NCI-H748 treated with DMSO at 0.1 percent for 48 hours (cell line): ENCODE measurements around the gene PNMA8A.
A peak's percentile ranks its signal among the peaks of the same experiment; 100 is the strongest.

Experiments used
- DNase-seq: peaks from one replicate; lab custom pipeline; 2025; lab: John Stamatoyannopoulos, UW

The PNMA8A gene

DNA sequence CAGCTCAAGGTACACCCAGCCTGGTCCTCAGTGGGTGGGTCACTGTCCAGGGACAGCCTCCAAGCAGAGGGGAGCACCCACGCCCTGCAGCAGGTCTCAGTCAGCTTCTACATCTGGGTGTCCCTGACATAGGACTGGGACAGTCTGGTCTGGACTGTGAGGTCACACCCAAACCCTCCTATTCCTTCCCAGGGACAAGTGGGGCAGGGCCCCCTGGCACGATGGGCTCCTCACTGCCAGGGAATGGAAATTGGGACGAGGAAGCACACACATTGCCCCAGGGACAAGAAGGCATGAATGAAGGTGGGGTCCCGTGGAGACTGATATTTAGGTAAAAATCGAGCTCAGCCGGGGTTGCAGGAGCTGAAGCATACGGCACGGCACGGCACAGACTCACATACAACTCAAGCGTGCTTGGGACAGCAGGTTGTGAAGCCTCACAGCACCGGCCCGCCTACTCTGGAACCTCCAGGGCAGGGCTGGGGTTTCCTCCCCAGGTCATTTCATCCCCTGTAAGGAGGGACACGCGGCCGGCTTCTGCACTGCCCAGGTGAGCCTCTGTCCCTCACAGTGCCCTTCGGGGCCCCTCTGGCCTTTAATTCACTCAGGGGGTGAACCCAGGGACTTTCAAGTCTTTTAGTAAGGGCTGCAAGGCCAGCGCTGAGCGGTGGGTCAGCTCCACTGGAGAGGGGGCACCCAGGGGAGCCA lies 20.8 kb upstream of the PNMA8A start:
- no peak for DNase-seq

DNA sequence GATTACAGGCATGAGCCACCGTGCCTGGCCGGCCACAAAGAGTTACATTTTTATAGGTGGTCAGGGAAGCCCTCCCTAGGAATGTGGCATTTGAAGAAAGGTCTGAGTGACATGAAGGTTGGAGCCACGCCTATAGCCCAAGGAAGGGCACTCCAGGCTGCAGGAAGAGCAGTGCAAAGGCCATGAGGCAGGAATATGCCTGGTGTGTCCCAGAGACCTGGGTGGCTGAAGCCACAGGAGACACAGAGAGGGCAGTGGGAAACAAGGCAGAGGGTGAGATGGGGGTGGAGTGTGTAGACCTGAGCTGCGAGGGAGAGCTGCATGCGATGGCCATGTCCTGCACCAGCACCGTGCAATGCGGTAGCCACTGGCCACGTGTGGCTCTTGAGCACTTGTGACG lies 19.4 kb upstream of the PNMA8A start:
- DNase-seq, result no peak

DNA sequence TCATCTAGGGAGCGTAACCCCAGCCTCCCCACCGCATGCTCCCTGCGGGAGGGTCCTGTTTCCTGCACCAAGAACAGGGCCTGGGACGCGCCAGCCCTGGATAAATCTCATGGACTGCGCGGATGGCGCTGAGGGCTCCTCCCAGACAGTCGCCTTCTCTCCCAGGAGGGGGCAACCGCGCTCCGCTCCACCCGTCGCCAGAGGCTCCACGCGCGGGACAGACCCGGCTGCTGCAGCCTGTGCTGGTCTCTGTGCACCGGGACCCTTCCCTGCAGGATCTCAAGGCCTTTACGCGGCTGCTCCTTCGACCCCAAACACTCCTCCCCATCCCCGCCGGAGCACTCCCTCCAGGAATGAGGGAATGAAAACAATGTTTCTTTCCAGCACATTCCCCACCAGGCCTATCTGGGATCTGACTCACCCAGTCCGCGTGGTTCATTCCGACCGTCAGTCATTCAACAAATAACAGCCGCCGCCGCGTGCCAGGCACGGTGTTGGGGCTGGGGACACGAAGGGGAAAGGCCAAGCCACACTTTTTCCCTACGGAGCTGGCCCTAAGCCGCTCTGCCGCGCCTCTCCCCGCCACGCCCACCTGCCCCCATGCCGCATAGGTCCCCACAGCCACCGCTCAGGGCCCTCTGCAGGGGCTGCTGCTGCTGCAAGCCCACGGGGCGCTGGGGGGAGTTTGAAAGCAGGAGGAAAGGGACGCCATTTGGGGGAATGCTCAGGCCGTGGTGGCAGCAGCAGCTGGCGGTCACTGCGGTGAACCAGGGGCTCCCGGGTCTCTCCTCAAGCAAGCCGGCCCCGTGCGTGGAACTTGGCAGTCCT lies 18.3 kb upstream of the PNMA8A start:
- DNase-seq, result no peak

DNA sequence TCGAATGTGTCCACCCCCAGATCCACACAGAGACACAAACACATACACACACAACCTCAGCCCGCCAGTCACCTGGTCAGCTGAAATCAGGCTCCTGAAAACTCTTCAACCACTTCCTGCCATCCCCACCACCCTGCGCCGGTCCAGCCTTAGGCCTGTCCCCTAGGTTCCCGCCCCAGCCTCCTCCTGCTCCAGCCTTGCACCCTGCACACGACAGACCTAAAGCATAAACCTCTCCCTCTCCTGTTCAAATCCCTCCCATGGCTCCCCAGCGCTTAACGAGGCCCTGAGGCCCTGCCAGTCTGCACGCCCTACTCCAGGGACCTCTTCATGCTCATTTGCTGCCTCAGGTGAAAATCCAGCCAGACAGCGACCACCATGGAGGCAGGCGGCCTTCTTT lies 17.2 kb upstream of the PNMA8A start:
- no peak for DNase-seq

DNA sequence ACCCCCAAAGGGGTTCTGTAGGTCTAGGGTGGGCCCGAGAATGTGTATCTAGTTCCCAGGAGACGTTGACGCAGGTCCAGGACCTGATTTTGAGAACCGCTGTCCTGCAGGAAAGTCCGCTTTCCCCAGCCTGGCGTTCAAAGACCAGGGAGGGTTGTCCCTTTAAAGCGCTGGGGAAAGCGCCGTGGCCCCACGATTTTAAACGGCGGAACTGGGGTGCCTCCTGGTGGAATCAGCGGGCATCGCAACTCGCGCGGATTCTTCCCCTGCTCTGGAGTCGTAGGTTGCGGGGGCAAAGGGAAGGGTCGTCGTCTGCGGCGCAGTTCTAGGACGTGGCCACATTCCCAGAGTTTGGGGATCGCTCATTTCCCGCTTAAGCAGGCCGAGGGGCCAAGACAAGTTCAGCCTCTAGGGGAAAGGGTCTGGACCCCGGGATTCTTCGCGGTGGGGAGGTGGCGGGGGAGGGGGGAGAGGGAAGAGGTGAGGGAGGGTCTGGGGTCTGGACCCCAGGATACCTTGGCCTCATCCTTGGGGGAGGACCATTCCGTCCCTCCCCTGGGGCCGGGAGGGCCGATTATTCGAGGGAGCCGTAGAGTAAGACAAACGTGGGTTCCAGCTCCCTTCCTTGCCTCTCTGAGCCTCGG lies 16.6 kb upstream of the PNMA8A start:
- peak; percentile 76 for DNase-seq

DNA sequence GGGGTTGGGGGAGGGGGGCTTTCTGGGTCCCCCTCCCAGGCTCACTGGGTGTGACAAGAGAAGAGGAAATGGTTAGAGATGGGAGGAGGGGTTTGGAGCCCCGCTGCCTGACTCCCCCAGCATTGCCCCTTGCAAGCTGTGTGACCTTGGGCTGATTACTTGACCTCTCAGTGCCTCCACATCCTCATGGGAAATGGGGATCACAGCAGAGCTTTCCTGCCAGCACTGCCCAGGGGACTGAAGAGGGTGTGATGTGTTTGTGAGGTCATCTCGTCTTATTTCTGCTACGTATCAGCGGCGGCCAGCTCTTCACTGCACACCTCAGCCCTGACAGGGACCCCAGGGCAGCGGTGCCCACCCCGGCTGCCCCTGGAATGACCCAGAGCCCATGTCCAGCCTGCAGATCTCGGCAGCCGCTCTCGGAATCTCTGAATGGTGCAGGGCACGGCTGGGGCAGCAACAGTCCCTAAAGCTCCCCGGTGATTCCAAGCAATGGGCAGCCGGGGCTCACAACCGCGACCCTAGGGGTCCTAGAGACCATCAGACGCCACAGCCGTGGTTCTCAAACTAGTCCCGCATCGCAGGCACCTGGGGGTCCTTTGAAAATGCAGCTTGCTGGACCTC lies 15.9 kb upstream of the PNMA8A start:
- DNase-seq, result no peak

DNA sequence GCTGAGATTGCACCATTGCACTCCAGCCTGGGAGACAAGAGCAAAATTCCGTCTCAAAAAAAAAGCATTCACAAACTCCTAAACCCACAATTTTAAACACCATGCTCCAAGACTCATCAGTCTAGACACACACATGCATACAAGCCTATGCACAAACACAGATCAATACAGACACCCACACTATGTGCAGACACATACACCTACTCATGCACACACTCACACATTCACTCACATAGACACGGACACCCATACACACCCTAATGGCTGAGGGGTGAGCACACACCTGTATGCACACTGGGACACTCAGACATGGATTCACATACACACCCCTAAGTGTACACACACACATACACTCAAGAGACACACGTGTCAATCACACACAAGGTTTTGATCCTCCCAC lies 15.0 kb upstream of the PNMA8A start:
- DNase-seq, result no peak

DNA sequence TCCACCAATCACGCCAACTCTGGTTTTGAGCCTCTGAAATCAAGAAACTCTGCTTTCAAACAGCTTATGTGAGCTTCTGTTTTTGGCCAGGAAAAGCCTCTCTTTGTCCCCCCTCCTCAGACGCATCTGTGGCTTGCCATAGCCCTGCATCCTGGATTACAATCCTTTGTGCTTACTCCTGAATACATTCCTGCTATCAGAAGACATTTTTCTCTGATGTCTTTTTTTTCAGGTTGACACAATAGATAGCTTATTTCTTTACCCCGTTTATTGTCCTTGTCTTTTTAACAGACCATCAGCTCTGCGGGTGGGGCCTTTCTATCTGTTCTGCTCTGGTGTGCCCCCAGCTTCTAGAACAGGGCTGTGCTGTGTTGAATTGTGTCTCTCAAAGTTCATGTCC lies 13.3 kb upstream of the PNMA8A start:
- DNase-seq, result no peak

DNA sequence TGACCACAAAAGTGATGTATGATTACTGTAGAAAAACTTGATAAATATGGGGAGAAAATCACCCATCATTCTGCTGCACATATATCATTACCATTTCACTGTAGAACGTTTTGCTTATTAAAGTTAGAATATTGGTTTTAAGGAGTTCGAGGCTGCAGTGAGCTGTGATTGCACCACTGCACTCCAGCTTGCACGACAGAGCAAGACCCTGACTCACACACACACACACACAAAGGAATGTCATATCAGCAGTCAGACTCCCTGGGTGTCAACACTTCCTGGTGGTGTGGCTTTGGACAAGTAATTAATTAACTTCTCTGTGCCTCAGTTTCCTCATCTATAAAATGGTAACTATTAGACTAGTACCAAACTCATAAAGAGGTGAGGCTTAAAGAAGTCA lies 11.3 kb upstream of the PNMA8A start:
- no peak for DNase-seq

DNA sequence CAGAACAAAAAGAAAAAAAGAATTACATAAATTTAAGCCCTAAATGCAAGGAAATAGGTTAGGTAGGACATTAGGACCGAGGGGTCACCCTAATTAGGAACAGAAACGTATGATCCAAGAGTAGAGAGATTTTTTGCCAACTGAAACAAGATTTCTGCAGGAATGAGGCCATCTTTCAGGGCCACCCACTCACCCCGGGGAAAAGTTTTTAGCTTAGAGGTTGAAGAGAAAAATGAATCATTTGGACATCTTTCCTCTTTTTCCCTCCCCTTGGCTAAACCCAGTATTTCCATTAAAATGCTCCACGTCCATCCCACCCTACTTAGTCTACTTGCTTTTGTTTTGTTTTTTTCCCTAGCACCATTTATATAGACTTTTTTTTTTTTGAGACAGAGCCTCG lies 10.6 kb upstream of the PNMA8A start:
- no peak for DNase-seq

DNA sequence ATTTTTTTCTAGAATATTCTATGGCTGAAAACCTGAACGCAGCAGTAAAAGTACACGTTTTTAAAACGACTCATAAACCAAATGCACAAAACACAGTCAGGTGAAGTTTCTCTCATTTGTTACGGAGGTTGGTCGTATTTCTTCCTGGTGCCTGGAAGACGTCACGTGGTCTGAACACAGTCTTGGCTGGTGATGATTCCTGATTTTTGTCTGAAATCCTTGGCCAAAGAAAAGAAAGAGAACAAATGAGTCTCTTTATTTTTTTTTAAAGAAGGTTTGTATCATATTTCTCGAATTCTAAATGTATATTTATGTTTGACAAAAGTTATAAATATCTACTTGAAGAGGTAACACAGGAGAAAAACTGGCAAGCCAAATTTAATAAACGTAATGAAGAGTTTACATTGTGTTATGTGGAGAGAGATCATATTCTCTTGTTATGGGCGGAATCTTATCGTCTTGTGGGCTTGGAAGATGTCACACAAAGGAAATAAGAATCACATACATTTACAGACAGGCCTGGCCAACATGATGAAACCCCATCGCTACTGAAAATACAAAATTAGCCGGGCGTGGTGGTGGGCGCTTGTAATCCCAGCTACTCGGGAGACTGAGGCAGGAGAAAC lies 10.0 kb upstream of the PNMA8A start:
- DNase-seq, result no peak

DNA sequence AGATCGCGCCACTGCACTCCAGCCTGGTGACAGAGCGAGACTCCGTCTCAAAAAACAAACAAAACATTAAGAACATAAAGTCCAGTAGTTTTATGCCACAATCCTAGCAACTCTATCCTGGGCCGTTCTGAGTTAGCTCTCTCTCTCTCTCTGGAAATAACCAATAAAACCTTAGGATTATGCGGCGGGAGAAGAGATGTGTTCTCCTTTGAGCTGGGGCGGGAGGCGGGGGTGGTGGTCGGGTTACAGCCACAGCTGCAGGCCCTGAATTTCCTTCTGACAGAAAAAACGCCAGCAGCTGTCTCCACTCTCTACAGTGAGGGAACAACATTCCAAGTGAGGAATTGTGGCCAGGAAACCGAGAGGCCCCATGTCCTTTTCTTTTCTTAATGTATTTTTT lies 9.1 kb upstream of the PNMA8A start:
- DNase-seq, result no peak

DNA sequence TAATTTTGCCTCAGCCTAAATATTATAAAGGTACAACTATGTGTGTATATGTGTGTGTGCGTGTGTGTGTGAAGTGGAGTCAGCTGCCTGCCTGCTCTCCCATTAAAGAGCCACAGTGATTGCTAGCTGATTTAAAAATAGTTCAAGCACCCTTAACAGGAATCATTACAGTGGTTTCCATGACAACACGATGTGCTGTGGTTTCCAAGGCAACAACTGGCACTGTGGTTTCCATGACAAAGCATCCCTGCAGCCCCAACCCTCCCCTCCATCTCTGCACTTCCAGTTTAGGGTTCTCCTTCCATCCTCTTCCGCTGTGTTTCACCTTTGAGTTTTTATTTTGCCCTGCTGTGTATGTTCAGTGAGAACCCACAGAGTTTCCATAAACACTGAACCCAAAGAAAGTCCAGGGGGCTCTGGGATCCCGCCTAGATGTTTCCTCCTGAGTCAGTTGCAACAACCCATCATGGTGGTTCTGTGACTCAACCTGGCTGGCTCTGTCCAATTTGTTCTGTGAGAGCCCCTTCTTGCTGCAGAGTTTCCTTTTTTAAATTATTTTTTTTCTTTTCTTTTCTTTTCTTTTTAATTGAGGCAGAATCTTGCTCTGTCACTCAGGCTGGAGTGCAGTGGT lies 7.1 kb upstream of the PNMA8A start:
- peak; percentile 30 for DNase-seq

DNA sequence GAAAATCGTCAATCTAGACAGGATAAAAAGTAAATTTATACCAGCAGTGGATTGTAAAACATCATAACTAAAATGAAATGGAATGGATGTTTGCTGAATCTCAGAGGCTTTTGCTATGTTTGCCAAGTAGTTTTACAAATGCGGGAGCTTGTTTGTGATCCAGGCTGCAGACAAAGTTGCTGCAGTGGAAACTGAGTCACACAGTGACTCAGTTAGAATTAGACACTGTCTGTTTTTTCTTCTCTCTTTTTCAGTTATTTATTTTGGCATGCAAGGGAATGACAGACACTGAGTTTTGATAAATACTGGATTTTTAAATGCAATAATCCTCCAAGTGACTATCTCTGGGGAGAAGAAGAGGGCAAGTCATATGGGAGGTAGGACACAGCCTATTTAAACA lies 4.6 kb upstream of the PNMA8A start:
- DNase-seq, result no peak

DNA sequence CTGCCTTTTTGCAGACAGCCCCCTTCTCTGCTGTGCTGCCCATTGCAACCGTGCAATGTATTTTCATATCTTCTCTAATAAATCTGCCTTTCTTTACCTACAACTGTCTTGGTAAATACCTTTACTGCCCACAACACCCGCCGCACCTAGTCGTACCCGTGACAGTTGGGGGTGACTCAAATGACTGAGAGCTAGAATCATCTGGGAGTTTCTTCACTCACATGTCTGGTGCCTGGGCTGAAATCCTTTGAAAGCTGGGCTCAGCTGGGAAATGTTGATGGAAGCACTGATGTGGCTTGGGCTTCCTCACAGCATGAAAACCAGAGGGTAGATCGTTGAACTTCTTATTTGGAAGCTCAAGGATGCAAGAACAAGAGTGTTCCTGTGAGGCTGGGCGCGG lies 2.8 kb upstream of the PNMA8A start:
- DNase-seq, result no peak

DNA sequence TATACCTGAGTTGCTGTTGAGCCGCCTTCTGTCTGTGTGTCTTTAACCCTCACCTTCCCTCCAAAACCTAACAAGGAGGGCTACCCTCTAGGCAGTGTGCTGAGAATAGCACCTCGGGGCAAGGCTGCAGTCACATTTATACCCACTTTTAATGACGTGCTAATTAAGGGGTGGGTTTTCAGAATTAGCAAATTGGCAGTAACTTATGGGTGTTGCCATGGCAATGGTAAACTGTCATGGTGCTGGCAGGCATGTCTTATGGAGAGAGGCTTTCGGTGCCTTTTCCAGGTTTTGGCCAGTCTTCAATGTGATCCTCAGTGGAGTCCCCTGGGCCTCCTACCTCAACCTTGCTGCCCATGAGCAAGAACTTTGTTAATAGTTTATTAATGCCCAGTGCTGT lies 1.2 kb upstream of the PNMA8A start:
- no peak for DNase-seq

DNA sequence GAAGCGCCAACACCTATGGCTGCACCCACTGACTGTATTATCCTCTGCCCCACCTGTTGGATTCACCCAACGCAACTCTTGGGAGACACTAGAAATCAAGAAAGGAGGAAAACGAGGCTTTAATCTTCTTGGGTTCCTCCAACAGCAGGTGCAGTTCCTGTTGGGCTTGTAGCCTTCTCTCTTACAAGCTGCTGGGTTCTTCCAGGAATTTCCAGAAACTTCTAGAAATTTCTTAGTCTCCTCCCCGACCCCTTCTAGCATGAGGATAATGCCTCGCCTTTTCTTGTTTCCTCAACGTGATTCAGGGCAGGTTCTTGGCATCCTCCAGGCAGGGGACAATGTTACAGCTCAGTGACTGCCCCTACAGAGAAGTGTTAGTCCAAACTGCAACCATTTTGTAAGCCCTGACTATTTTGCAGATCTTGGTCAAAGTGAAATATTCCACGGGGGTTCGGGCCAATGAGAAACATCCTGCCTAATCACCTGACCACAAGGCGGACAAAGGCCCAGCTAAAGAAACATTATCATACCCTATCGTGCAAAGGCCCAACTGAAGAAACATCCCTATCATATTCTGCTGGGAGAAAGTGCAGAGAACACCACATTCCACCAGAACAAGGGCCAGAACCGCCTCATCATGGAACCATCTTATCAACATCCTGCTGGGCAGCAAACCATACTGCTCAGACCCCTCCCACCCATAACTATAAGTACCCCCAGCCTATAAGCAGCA lies 614 bp upstream of the PNMA8A start:
- no peak for DNase-seq

DNA sequence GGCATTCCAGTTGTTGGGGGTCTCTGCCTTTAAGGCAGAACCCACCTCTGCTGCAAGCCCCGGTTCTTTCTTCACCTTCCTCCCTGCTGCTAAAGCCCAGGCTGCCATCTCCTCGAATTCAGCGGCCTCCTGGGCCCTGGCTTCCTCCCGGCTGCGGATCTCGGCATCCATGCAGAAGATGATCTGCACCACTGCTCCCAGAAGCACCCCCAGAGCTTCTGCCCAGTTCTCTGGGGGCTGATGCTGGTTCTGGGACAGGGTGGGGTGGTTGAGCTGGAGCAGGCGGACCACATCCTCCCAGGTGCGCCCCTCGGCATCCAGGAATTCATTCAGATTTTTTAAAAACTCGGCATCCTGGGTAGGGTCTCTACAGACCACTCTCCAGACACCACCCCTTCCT lies 987 bp downstream of the PNMA8A start:
- DNase-seq, result no peak

DNA sequence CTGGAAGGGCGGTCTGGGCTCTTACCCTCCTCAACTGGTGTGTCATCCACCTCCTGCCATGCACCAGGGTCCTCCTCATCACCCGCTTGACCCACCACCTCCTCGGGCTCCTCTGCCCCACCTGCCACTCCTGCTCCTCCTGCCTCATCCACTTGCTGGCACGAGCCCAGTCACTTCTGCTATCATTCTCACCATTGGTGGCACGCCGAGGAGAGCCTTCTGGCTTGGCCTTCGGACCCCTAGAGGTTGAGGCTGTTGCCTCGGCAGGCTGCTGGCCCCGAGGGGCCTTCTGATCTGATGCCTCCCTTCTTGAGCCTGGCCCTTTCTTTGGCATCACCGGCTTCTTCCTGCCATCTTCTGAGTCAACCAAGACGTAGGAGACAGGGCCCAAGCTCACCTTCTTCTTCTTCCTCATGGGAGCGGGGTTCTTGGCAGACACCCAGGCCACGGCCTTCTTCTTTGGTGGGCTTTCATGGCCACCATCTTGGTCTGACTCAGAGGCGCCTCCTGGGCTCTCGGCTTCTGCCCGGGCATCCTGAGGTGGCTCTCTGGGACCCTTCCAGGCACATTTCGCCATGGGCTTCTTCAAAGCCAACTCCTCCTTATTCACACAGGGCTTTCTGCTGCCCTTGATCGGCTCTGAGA lies 1.7 kb downstream of the PNMA8A start:
- DNase-seq, result no peak

DNA sequence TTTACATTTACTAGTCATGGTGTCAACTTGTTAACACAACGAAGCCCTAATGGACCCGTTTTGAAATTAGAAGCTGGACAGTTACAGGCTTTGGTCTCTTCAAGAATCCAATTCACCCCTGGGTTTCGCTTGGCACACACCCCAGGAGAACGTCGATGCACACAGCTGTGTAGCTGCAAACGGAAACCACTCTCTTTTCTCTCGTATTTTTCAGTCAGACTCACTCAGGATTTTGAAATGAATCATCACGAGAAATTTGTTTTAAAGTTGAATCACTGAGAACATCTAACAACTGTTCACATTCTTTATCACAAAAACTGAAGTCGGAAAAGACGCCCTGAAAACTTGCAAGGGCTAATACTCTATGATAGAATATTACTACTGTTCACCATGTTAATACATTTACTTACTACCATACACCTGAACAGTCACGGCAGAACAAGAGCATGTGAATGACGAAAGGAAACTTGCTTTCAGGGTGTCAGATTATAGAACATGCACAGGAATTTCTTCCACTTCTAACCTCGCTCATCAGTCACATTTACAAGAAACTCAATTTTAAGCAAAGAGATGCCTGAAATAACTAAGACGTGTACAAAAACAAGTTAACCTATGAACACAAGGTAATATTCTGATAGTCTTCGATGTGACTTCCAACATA lies 4.7 kb downstream of the PNMA8A start:
- no peak for DNase-seq
